Measurements from ENCODE around the gene CDK11A. TPM values are rescaled to one million over a fixed set of nuclear protein-coding genes. Genes with fewer than 3 reads are reported as not detected.
"Not testable (repeated sequence)": the region's sequence is repeated elsewhere in the genome, so short reads cannot be mapped to it uniquely, and the experiment has no call there.

The CDK11A gene
- polyA plus RNA-seq, 2 of the 4 experiments (the other 2 are of a cell fraction), result 6.7 to 36.4 TPM

- CTCF ChIA-PET; FAIRE-seq; POLR2A ChIA-PET; H3K27ac ChIP-seq; H3K4me3 ChIP-seq; ATAC-seq; H3K4me2 ChIP-seq; DNase-seq (ENCODE audit: low read depth in 1 of 2, low spot score in 1 of 2); H3K9me3 ChIP-seq; H3K4me1 ChIP-seq: not testable (repeated sequence)
- 87% methylated on average over 11 of the region's 23 CpGs for WGBS (ENCODE audit: missing lambda C conversion rate)
These were observed 27.5 kb downstream of the CDK11A start for GRCh38 chr1:1696431-1697357.

- CTCF ChIA-PET, H3K9me3 ChIP-seq, FAIRE-seq, POLR2A ChIA-PET, H3K4me2 ChIP-seq, H3K4me1 ChIP-seq: not testable (repeated sequence)
- ATAC-seq (peak; percentile 87 to 93), DNase-seq (ENCODE audit: low read depth in 1 of 2, low spot score in 1 of 2) (peak in 1 of 2 experiments; percentile 84)
- Histone ChIP-seq H3K27ac (peak within 1 kb of the TSS; percentile 85 to 92), H3K4me3 (peak within 1 kb of the TSS; percentile 47)
- 0 out of 5 replicates have a peak, but pooled peaks of 1 of the 2 experiments have one; percentile 35 for TF ChIP-seq JUN (IDR thresholded peaks at IDR 0.05)
- peak; percentile 47; the same call in 1 of the 2 replicates for TF ChIP-seq MAX (IDR thresholded peaks at IDR 0.05)
- peak; percentile 81 for TF ChIP-seq GATA3 (IDR thresholded peaks at IDR 0.05; ENCODE audit: borderline replicate concordance)
- WGBS (ENCODE audit: missing lambda C conversion rate), result no CpG with 5 or more reads among the region's 98 CpGs
These were observed 31.2 kb downstream of the CDK11A start, which contains the start of gene SLC35E2B for GRCh38 chr1:1692714-1693647. TSS of gene SLC35E2B (minus strand) at chr1:1692795. CDS start at chr1:1676699, 16,096 bp downstream.

- H3K4me1 ChIP-seq, CTCF ChIA-PET, POLR2A ChIA-PET, FAIRE-seq, H3K9me3 ChIP-seq, H3K4me2 ChIP-seq: not testable (repeated sequence)
- 0 out of 5 replicates have a peak, but pooled peaks of 1 of the 2 experiments have one; percentile 2 for TF ChIP-seq JUN (IDR thresholded peaks at IDR 0.05)
- ATAC-seq, result peak; percentile 62 to 76
- peak in 1 of 2 experiments; percentile 51 for DNase-seq (ENCODE audit: low read depth in 1 of 2, low spot score in 1 of 2)
- Histone ChIP-seq H3K27ac (peak overlapping the region; percentile 85 to 92), H3K4me3 (peak overlapping the region; percentile 47)
- WGBS (ENCODE audit: missing lambda C conversion rate), result no CpG with 5 or more reads among the region's 45 CpGs
These were observed 31.8 kb downstream of the CDK11A start for GRCh38 chr1:1692324-1692713.

- H3K4me2 ChIP-seq, FAIRE-seq: not testable (repeated sequence)
These were observed 32.7 kb downstream of the CDK11A start for GRCh38 chr1:1691443-1691842.

GRCh38 chr1:1689526-1689925 is 34.6 kb downstream of the CDK11A start:
- H3K4me2 ChIP-seq; FAIRE-seq; CTCF ChIA-PET; POLR2A ChIA-PET; ATAC-seq; H3K27ac ChIP-seq; DNase-seq (ENCODE audit: low read depth in 1 of 2, low spot score in 1 of 2); H3K4me3 ChIP-seq; H3K9me3 ChIP-seq: not testable (repeated sequence)
- WGBS (ENCODE audit: missing lambda C conversion rate), result 96% methylated on average over 7 of the region's 7 CpGs
- H3K4me1 ChIP-seq, result peaks cover 15% of the 10 kb centered on the region

More at GRCh38 chr1:1691443-1691842, 32.7 kb downstream of the CDK11A start:
- H3K4me3 ChIP-seq; H3K9me3 ChIP-seq; H3K27ac ChIP-seq; ATAC-seq; DNase-seq (ENCODE audit: low read depth in 1 of 2, low spot score in 1 of 2); H3K4me1 ChIP-seq; POLR2A ChIA-PET; CTCF ChIA-PET: not testable (repeated sequence)
- no CpG with 5 or more reads among the region's 16 CpGs for WGBS (ENCODE audit: missing lambda C conversion rate)

GRCh38 chr1:1687846-1688245 is 36.3 kb downstream of the CDK11A start:
- Histone ChIP-seq H3K4me2 (no peak overlapping the region), H3K9me3 (no peaks in the 10 kb centered on the region), H3K4me1 (peaks cover 15% of the 10 kb centered on the region), H3K27ac (no peak overlapping the region), H3K4me3 (no peak overlapping the region)
- ChIA-PET CTCF (interaction anchor here (0.6 kb wide), 1 partner anchor 54 kb away, joined by 4 read pairs; no protein-coding TSS in a partner anchor), POLR2A (no interaction called here)
- FAIRE-seq (no peak), ATAC-seq (no peak), DNase-seq (ENCODE audit: low read depth in 1 of 2, low spot score in 1 of 2) (no peak)
- WGBS (ENCODE audit: missing lambda C conversion rate), result 86% methylated on average over 9 of the region's 9 CpGs
- TF ChIP-seq CBX8 (IDR thresholded peaks at IDR 0.05) (no peak), HMGXB4 (CRISPR knock-in tag; IDR thresholded peaks at IDR 0.05; ENCODE audit: borderline replicate concordance) (no peak), ZSCAN20 (CRISPR knock-in tag; IDR thresholded peaks at IDR 0.05) (no peak), GATA3 (IDR thresholded peaks at IDR 0.05; ENCODE audit: borderline replicate concordance) (no peak), EHMT2 (IDR thresholded peaks at IDR 0.05; ENCODE audit: low read depth) (no peak), RNF2 (IDR thresholded peaks at IDR 0.05; ENCODE audit: borderline replicate concordance, low read depth) (no peak), MAX (IDR thresholded peaks at IDR 0.05) (no peak), E2F6 (IDR thresholded peaks at IDR 0.05; ENCODE audit: borderline replicate concordance, low read depth) (no peak), CTCF (IDR thresholded peaks at IDR 0.05) (no peak), MAZ (IDR thresholded peaks at IDR 0.05; ENCODE audit: borderline replicate concordance, low read depth, low read length) (no peak), CBX2 (IDR thresholded peaks at IDR 0.05; ENCODE audit: borderline replicate concordance, low read depth) (no peak)

Measured in A549 (cell line).